HL-60 (cell line): ENCODE results near the gene MOB3A.

ENCODE experiments used
- CTCF ChIP-seq: IDR thresholded peaks from one replicate; pipeline ENCODE4 v1.5.1; 2011; ENCODE audit warnings: low read length, control low read depth, inconsistent platforms; ENCODE audit not compliant: insufficient read depth
- POLR2AphosphoS5 ChIP-seq: IDR thresholded peaks from 2 replicates; pipeline ENCODE4 v1.6.1; 2012; ENCODE audit warnings: low read depth
- REST ChIP-seq: IDR thresholded peaks from 2 replicates; pipeline ENCODE4 v1.6.1; 2012; ENCODE audit warnings: low read depth; ENCODE audit not compliant: insufficient replicate concordance
- SPI1 ChIP-seq: IDR thresholded peaks from 2 replicates; pipeline ENCODE4 v1.6.1; 2012; ENCODE audit warnings: low read depth, mild to moderate bottlenecking, borderline replicate concordance

- TF ChIP-seq CTCF (no peak), POLR2AphosphoS5 (no peak), SPI1 (no peak), REST (no peak)
Measured at GRCh38 chr19:2129892-2130770, 34.0 kb upstream of the MOB3A start.
